K562 (cell line): ENCODE results near the gene ARAP1. TPM values are rescaled to one million over a fixed set of nuclear protein-coding genes. Genes with fewer than 3 reads are reported as not detected.
A peak's percentile ranks its signal among the peaks of the same experiment; 100 is the strongest.

ENCODE experiments used
- ATAC-seq: fragments of 200-7000 bp; cut with Tn5 transposase; 3 replicates; pipeline ENCODE4 v1.9.1; 2020; ENCODE audit warnings: moderate library complexity
- BruUV-seq: library from RNA; stranded (reverse); fragments of 400-500 nt; replicated peaks from 2 replicates; lab custom pipeline; 2021; lab: Mats Ljungman, UMichigan
- CTCF ChIA-PET: fragments of 300-600 bp; formaldehyde crosslinking; extraction: SDS; loops from one replicate; lab custom pipeline; 2021; ENCODE audit warnings: low intra/inter-chr PET ratio; lab: Yijun Ruan, JAX
- POLR2A ChIA-PET: fragments of 300-600, 350-650 bp; sonication (Branson Sonifier 250); formaldehyde crosslinking; extraction: SDS; loops from one replicate; lab custom pipeline; 2021; ENCODE audit warnings: antibody characterized with exemption, inconsistent platforms; lab: Yijun Ruan, JAX
- DNase-seq, 4 experiments: peaks; one replicate each; pipeline versions ENCODE4 v3.0.0 to v3.0.0-alpha.2; 2011 to 2018; ENCODE audit warnings: low spot score in 3 of 4, mixed read lengths in 3 of 4; ENCODE audit errors: extremely low read depth in 1 of 4
- FAIRE-seq: peaks from 2 replicates; lab custom pipeline; 2011; peaks lifted over from hg19 to GRCh38; lab: Jason Lieb, UNC
- H2AFZ ChIP-seq: 2 replicates; pipeline ENCODE4 v1.6.0; 2011; ENCODE audit warnings: low read depth, low read length, control low read depth, inconsistent platforms
- H3K27ac ChIP-seq: fragments of 200-600 bp; 3 replicates; pipeline ENCODE4 v1.8.0; 2011; ENCODE audit warnings: low read depth, mild to moderate bottlenecking, control low read depth, inconsistent platforms, low read length, moderate library complexity, mixed read lengths; ENCODE audit errors: extremely low read depth
- H3K27me3 ChIP-seq, 2 experiments: fragments of 300-600 bp in 1 of 2; 2 replicates in 1 of 2; 3 replicates in 1 of 2; pipeline versions ENCODE4 v1.6.0 to v1.8.0; 2011; ENCODE audit warnings: inconsistent platforms in 2 of 2, low read length in 2 of 2, mild to moderate bottlenecking in 1 of 2, mixed read lengths in 1 of 2, moderate library complexity in 1 of 2; ENCODE audit not compliant: control insufficient read depth in 2 of 2, insufficient read depth in 2 of 2
- H3K36me3 ChIP-seq: fragments of 300-600 bp; 3 replicates; pipeline ENCODE4 v1.8.0; 2011; ENCODE audit warnings: mild to moderate bottlenecking, low read length, inconsistent platforms; ENCODE audit not compliant: control insufficient read depth, insufficient read depth
- H3K4me1 ChIP-seq, 2 experiments: fragments of 200-600 bp in 1 of 2; replicated peaks in 1 of 2; 2 replicates in 1 of 2; 3 replicates in 1 of 2; pipeline versions ENCODE4 v1.5.1 to v1.8.0; 2011; ENCODE audit warnings: inconsistent platforms in 2 of 2, low read length in 2 of 2, mild to moderate bottlenecking in 1 of 2, mixed read lengths in 1 of 2, moderate library complexity in 1 of 2; ENCODE audit not compliant: control insufficient read depth in 2 of 2, insufficient read depth in 2 of 2
- H3K4me2 ChIP-seq: 2 replicates; pipeline ENCODE4 v1.6.1; 2011; ENCODE audit warnings: low read length, control low read depth, inconsistent platforms, mixed read lengths; ENCODE audit not compliant: insufficient read depth
- H3K4me3 ChIP-seq: fragments of 200-600 bp; sonication (generic), shearing (Covaris generic); 2 replicates; pipeline ENCODE4 v1.5.1; 2016; ENCODE audit warnings: control low read depth, inconsistent platforms
- H3K79me2 ChIP-seq: fragments of 200-600 bp; 3 replicates; pipeline ENCODE4 v1.8.0; 2011; ENCODE audit warnings: low read length, inconsistent platforms; ENCODE audit not compliant: control insufficient read depth, insufficient read depth
- H3K9ac ChIP-seq, 2 experiments: 2 replicates each; pipeline versions ENCODE4 v1.6.0 to v1.6.1; 2011; ENCODE audit warnings: low read depth in 2 of 2, low read length in 2 of 2, control low read depth in 1 of 2, inconsistent platforms in 1 of 2, mild to moderate bottlenecking in 1 of 2, mixed read lengths in 1 of 2; ENCODE audit not compliant: insufficient read depth in 1 of 2
- H3K9me1 ChIP-seq: one replicate; pipeline ENCODE4 v1.6.0; 2011; ENCODE audit warnings: inconsistent platforms, mild to moderate bottlenecking, low read length, moderate library complexity; ENCODE audit not compliant: control insufficient read depth, insufficient read depth
- H3K9me3 ChIP-seq: replicated peaks from 2 replicates; pipeline ENCODE4 v1.5.1; 2011; ENCODE audit warnings: low read depth, low read length, inconsistent platforms; ENCODE audit not compliant: control insufficient read depth, insufficient read depth
- H4K20me1 ChIP-seq: replicated peaks from 2 replicates; pipeline ENCODE4 v1.6.1; 2011; ENCODE audit warnings: low read length, inconsistent platforms, mixed read lengths; ENCODE audit not compliant: control insufficient read depth, insufficient read depth
- IRF2 ChIP-seq: sonication (generic); formaldehyde crosslinking; IDR thresholded peaks from 2 replicates; pipeline ENCODE4 v1.8.1; 2022; ENCODE audit warnings: mild to moderate bottlenecking, missing genetic modification reagents
- MAZ ChIP-seq, 2 experiments: fragments of 450-650 bp in 1 of 2; sonication (generic) in 1 of 2; formaldehyde crosslinking; IDR thresholded peaks in 1 of 2; conservative IDR thresholded peaks in 1 of 2; 2 replicates each; pipeline versions ENCODE4 v1.4.0 to v1.5.0; 2020; ENCODE audit warnings: mild to moderate bottlenecking in 1 of 2, missing genetic modification reagents in 1 of 2
- NRF1 ChIP-seq, 2 experiments: fragments of 450-650 bp; IDR thresholded peaks in 1 of 2; conservative IDR thresholded peaks in 1 of 2; 2 replicates each; pipeline ENCODE4 v1.6.1; 2014; ENCODE audit warnings: mild to moderate bottlenecking in 2 of 2
- ZKSCAN1 ChIP-seq: fragments of 150-350 bp; IDR thresholded peaks from 2 replicates; pipeline ENCODE4 v1.6.1; 2016; ENCODE audit warnings: low read depth, low read length
- ZNF274 ChIP-seq: IDR thresholded peaks from 2 replicates; pipeline ENCODE4 v1.6.1; 2011; ENCODE audit warnings: low read depth, mild to moderate bottlenecking, low read length, moderate library complexity, borderline replicate concordance
- ZNF316 ChIP-seq: fragments of 450-650 bp; IDR thresholded peaks from 2 replicates; pipeline ENCODE4 v1.6.1; 2016
- WGBS: fragments of 100-300 bp; shearing (Covaris generic); methylation state at CpG from one replicate; pipeline ENCODE4 v1.1.6; 2016; ENCODE audit warnings: low coverage, mixed read lengths; ENCODE audit not compliant: insufficient coverage; ENCODE audit errors: missing lambda C conversion rate; 5-methylcytosine and 5-hydroxymethylcytosine counted together
- in situ Hi-C: fragments of 300-500 bp; cut with MboI; formaldehyde crosslinking; loops from 4 replicates; pipeline ENCODE4 v1.15.0; 2018; ENCODE audit warnings: inconsistent platforms, mixed read lengths
- intact Hi-C: fragments of 100-400 bp; cut with micrococcal nuclease; formaldehyde crosslinking; loops from 2 replicates; pipeline ENCODE4 v1.14.2; 2022
- polyA plus RNA-seq, 8 experiments: library from polyadenylated mRNA; depleted of rRNA in 4 of 8; stranded (reverse) in 5 of 8; unstranded in 3 of 8; fragments of >200 nt; fragmentation: Nextera tagmentation in 2 of 8; fragmentation: Illumina TruSeq in 1 of 8; extraction: Ambion mirVana in 2 of 8; extraction: Trizol in 1 of 8; gene quantifications; 2 replicates each; pipeline versions ENCODE4 v1.2.1 to v1.2.3, GENCODE V29; 2011 to 2014; ENCODE audit warnings: inconsistent platforms in 1 of 8, missing spikeins in 1 of 8
- total RNA-seq, 7 experiments: library from RNA; depleted of rRNA in 6 of 7; stranded (reverse); fragments of >200 nt in 6 of 7; fragmentation: Illumina TruSeq in 2 of 7; extraction: Trizol in 2 of 7; gene quantifications; 2 replicates each; pipeline versions ENCODE4 v1.2.1 to v1.2.3, GENCODE V29; 2011 to 2021; ENCODE audit warnings: low replicate concordance in 1 of 7

The ARAP1 gene
- total and polyA plus RNA-seq, 9 of the 15 experiments (the other 6 are each of a cell fraction or from before 2014, with no cell fraction given): 0.23 to 67.0 (median 24.6) TPM

DNA sequence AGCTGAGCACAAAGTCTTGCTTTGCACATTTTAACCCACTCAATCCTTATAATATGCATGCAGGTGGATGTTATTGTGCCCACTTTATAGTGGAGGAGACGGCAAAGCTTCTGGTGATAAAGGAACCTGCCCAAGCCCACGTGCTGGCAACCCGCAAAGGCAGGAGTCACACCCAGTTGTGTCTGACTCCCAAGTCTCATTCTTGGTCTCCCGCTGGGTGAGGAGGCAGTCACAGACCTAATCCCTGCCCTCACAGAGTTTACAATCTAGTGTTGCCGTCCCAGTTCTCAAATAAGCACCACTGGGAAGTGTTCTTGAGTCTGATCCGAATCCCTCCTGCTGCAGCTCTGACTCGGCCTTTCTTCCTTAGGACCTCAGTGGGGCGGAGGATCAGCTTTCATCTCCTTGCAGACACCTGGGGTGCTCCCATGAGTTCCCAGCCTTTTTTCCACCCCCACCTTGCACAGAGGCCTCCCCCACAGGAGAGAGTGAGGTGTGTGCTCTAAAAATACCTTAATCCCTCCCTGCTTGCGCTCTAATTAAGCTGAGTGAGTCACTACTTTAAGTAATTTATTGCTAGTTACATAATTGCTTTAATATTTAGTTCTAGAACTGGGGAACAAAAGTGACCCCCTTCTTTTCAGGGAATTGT, 93.1 kb downstream of the ARAP1 start:
- intact Hi-C loops: no loop called here
- ChIA-PET POLR2A (interaction anchor here (0.8 kb wide), 1 partner anchor 9 kb away, joined by 3 read pairs; no protein-coding TSS in a partner anchor), CTCF (no interaction called here)

GRCh38 chr11:72657411-72658100, 94.7 kb downstream of the ARAP1 start:
- Histone ChIP-seq H4K20me1 (peaks cover 11% of the 10 kb centered on the region), H3K4me2 (no peak overlapping the region), H3K36me3 (no peaks in the 10 kb centered on the region), H3K4me3 (no peak overlapping the region), H2AFZ (no peak overlapping the region), H3K27ac (no peak overlapping the region), H3K9me3 (no peaks in the 10 kb centered on the region), H3K9me1 (no peaks in the 10 kb centered on the region), H3K4me1 (peaks cover 12 to 25% of the 10 kb centered on the region in 2 experiments; a peak in 4 of 5 replicates), H3K9ac (no peak overlapping the region), H3K79me2 (no peaks in the 10 kb centered on the region), H3K27me3 (peaks cover 17 to 34% of the 10 kb centered on the region in 2 experiments)
- CTCF ChIA-PET: no interaction called here
- DNase-seq (no peak), FAIRE-seq (no peak), ATAC-seq (no peak)
- intact Hi-C loops: no loop called here
- no TSS peak for BruUV-seq
- POLR2A ChIA-PET: interaction anchor here (1.2 to 1.6 kb wide), 2 partner anchors 11 to 15 kb away, joined by 4 read pairs; no protein-coding TSS in a partner anchor
- 3% methylated on average over 5 of the region's 6 CpGs for WGBS
- peak; percentile 67; the same call in 1 of the 2 replicates for TF ChIP-seq ZKSCAN1
- no peak for TF ChIP-seq MAZ (CRISPR knock-in tag; conservative IDR thresholded peaks at IDR 0.05 in 1 of 2, IDR thresholded peaks at IDR 0.05 in 1 of 2)
- no peak for TF ChIP-seq ZNF274
- TF ChIP-seq NRF1 (conservative IDR thresholded peaks at IDR 0.05 in 1 of 2, IDR thresholded peaks at IDR 0.05 in 1 of 2): no peak
- in situ Hi-C loops: no loop called here

More for the DNA sequence above, 93.1 kb downstream of the ARAP1 start:
- no peak overlapping the region for H3K4me3 ChIP-seq
- H2AFZ ChIP-seq: no peak overlapping the region
- H3K4me1 ChIP-seq: peaks cover 0 to 9% of the 10 kb centered on the region in 2 experiments; a peak in 2 of 5 replicates
- H3K27ac ChIP-seq: no peak overlapping the region
- H3K9me1 ChIP-seq: no peaks in the 10 kb centered on the region
- H3K9me3 ChIP-seq: no peaks in the 10 kb centered on the region
- peaks cover 21 to 49% of the 10 kb centered on the region in 2 experiments for H3K27me3 ChIP-seq
- TF ChIP-seq IRF2 (CRISPR knock-in tag) (no peak), ZNF316 (peak; percentile 11; the same call in 1 of the 2 replicates)
- BruUV-seq: no TSS peak
- in situ Hi-C loops: no loop called here
- H3K4me2 ChIP-seq: no peak overlapping the region
- H3K36me3 ChIP-seq: no peaks in the 10 kb centered on the region
- H3K79me2 ChIP-seq: no peaks in the 10 kb centered on the region
- DNase-seq: no peak
- ATAC-seq: no peak
- WGBS: 3% methylated on average over 9 of the region's 9 CpGs
- peaks cover 11% of the 10 kb centered on the region for H4K20me1 ChIP-seq
- no peak overlapping the region for H3K9ac ChIP-seq
- FAIRE-seq: no peak
